ENCODE data around the gene PLIN1.
"Not testable (repeated sequence)": the region's sequence is repeated elsewhere in the genome, so short reads cannot be mapped to it uniquely, and the experiment has no call there.

PLIN1 gene, protein sequence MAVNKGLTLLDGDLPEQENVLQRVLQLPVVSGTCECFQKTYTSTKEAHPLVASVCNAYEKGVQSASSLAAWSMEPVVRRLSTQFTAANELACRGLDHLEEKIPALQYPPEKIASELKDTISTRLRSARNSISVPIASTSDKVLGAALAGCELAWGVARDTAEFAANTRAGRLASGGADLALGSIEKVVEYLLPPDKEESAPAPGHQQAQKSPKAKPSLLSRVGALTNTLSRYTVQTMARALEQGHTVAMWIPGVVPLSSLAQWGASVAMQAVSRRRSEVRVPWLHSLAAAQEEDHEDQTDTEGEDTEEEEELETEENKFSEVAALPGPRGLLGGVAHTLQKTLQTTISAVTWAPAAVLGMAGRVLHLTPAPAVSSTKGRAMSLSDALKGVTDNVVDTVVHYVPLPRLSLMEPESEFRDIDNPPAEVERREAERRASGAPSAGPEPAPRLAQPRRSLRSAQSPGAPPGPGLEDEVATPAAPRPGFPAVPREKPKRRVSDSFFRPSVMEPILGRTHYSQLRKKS

GRCh38 chr15:89679212-89679611 is at the start of gene PLIN1:
Gene PLIN1 (minus strand): TSS chr15:89679367. CDS start chr15:89677489, 1,878 bp downstream.
- no peak for DNase-seq (ENCODE audit: low read depth in 2 of 2)

GRCh38 chr15:89728254-89728653 is 49.1 kb upstream of the PLIN1 start:
- DNase-seq (ENCODE audit: low read depth in 2 of 2) = no peak

- no peak for DNase-seq (ENCODE audit: low read depth in 2 of 2)
Measured at GRCh38 chr15:89725064-89725463, 45.9 kb upstream of the PLIN1 start.

GRCh38 chr15:89724621-89725020 is 45.5 kb upstream of the PLIN1 start:
- no peak for DNase-seq (ENCODE audit: low read depth in 2 of 2)

DNA sequence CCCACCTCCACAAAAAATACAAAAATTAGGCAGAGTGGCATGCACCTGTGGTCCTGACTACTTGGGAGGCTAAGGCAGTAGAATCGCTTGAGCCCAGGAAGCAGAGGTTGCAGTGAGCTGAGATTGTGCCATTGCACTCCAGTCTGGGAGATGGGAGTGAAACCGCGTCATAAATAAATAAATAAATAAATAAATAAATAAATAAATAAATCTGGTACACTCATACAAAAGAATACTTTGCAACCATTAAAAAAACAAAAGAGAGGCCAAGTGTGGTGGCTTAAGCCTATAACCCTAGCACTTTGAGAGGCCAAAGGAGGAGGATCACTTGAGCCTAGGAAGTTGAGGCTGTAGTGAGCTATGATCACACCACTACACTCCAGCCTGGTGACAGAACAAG is 43.9 kb upstream of the PLIN1 start:
- no peak for DNase-seq (ENCODE audit: low read depth in 2 of 2)

- DNase-seq (ENCODE audit: low read depth in 2 of 2) = no peak
Measured at GRCh38 chr15:89714775-89715174, 35.6 kb upstream of the PLIN1 start.

- no peak for DNase-seq (ENCODE audit: low read depth in 2 of 2)
Measured at GRCh38 chr15:89707577-89707976, 28.4 kb upstream of the PLIN1 start.

GRCh38 chr15:89704411-89704810 is 25.2 kb upstream of the PLIN1 start:
- DNase-seq (ENCODE audit: low read depth in 2 of 2) = no peak

GRCh38 chr15:89695198-89695597 is 16.0 kb upstream of the PLIN1 start:
- DNase-seq (ENCODE audit: low read depth in 2 of 2) = no peak

DNA sequence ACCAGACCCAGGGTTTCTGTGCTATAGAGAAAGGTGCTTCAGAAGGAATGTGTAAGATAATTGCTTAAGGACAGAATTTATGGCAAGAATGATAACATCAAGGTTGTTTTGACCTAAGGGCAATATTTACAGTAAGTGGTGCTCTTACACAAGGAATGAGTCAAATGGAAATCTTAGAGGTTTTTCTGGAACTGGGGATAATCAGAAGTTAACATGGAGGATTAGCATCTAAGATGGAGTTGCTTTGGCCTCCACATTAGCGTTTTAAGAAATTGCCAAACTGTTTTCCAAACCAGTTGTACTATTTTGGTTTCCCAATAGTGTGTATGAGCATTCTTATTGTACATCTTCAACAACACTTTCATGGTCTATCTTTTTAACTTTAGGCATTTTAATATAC is 14.5 kb upstream of the PLIN1 start:
- DNase-seq (ENCODE audit: low read depth in 2 of 2) = no peak

GRCh38 chr15:89693091-89693490 is 13.9 kb upstream of the PLIN1 start:
- DNase-seq (ENCODE audit: low read depth in 2 of 2) = no peak

- DNase-seq (ENCODE audit: low read depth in 2 of 2) = peak; percentile 49 to 70
Measured at GRCh38 chr15:89690276-89691218, 11.4 kb upstream of the PLIN1 start, which contains the start of the genes PEX11A and WDR93. Gene PEX11A (minus strand): TSS chr15:89690754. CDS start chr15:89690632, 122 bp downstream. Gene WDR93 (plus strand): TSS chr15:89690811. CDS start chr15:89701747, 10,936 bp downstream.

- DNase-seq (ENCODE audit: low read depth in 2 of 2) = not testable (repeated sequence)
Measured at GRCh38 chr15:89689930-89690275, 10.7 kb upstream of the PLIN1 start.

DNA sequence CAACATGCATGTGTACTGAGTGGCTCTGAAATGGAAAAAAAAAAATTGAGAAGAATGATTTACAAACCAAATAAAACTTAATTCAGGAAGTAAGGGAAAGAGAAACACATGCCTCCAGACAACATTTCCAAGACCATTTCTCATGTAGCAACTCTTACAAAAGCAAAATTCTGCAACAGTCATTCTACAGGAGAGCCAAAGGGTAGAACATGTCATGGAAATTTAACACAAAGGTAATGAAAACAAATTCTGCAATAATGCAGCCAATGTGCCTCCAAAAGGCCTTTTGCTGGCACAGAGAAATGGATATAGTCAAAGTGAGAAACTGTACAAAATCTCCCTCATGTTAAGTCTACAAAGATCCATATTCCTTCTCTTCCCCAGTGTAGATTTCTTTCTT is 7.4 kb upstream of the PLIN1 start:
- no peak for DNase-seq (ENCODE audit: low read depth in 2 of 2)

DNA sequence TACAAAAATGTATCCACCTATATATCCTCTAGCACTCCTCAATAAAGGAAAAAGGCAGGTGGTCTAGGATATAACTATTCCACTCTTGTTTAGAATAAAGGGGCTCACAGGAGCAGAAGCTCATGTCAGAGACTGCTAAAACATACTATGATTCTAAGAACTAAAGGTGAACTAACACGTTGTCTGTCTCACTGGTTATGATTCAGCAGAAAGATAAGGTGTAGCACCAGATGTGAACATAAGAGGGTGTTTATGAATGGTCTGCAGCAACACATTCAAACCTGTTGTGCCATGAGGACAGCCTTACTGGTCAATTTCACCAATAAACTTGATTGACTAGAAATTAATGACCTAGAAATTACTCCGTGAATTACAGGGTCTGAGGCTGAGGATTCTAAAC is 6.8 kb upstream of the PLIN1 start:
- no peak for DNase-seq (ENCODE audit: low read depth in 2 of 2)

DNA sequence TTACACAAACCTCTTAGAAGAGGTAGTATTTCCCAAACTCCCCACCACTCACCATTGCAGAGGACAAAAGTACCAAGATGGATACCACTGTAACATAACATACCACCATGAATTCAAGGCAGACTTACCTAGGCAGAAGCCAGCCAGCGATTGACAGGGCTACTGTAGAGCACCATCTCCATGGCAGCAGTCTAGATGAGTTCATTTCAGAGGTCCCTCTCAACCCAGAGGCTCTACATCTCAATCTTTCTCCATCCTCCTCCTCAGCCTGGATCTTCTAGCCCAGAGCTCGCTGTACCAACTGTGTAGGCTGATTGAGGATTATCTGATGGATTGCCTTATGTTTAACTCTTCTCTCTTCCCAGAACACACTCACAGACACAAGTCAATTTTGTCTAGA is 2.0 kb upstream of the PLIN1 start:
- DNase-seq (ENCODE audit: low read depth in 2 of 2) = no peak

DNA sequence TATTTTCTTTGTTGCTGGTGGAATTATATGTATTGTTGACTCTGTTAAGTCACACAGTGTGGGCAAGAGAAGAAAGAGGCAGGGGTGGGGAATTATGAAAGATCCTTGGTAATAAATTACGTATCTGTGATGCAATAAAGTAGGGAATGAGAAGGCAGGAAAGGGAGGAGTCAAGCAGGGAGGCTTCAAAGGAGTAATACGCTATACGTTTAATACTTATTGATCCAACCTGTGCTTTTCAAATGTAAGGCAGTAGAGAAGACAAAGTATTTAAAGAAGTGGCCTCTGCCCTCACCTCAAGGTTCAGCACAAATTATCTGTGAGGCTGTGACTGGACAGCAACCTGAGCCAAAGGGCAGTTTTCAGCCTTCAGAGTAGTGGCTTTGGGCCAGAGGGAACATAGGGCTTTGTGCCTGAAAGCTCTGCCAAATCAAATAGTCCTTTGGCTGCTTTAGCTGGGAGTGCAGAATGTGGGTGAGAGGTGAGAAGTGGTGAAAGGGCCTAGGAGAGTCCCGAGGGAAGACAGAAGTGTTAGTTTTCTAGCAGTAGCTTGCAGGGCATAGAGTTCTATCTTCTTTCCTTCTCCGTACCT is 1.2 kb upstream of the PLIN1 start:
- no peak for DNase-seq (ENCODE audit: low read depth in 2 of 2)

GRCh38 chr15:89677381-89677780 is 1.8 kb downstream of the PLIN1 start:
- no peak for DNase-seq (ENCODE audit: low read depth in 2 of 2)

DNA sequence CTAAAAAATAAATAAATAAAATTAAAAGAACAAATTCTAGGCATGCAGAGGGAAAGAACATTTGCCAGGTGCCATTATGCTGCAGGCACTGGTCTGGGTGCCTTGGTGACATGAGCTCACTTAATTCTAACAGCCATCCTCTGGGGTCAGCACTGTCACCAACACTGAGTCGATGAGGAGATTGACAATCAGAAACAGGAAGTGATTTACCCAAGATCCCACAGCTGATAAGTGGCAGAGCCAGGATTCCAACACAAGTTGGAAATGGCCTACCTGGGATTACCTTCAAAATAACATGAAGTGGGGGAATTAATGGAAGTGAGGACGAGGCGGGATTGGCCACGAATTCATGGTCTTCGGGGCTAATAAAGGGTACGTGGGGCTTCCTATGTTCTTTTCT is 3.6 kb downstream of the PLIN1 start:
- no peak for DNase-seq (ENCODE audit: low read depth in 2 of 2)

DNA sequence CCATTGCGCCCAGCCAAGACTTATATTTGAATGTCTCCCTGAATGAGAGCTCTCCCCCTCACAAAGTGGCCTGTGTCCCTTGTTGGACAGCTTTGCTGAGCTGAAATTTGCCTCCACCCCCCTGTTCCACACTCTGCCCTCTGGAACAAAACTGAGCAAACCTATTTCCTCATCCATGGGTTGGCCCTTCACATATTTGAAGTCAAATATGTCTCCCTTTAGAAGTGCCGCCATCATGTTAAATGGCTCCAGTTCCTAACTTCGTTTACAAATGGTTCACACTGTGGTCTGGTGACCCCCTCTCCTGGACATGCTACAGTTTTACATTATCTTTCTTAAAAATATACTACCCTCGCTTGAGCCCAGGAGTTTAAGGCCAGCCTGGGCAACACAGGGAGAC is 4.6 kb downstream of the PLIN1 start:
- no peak for DNase-seq (ENCODE audit: low read depth in 2 of 2)

DNA sequence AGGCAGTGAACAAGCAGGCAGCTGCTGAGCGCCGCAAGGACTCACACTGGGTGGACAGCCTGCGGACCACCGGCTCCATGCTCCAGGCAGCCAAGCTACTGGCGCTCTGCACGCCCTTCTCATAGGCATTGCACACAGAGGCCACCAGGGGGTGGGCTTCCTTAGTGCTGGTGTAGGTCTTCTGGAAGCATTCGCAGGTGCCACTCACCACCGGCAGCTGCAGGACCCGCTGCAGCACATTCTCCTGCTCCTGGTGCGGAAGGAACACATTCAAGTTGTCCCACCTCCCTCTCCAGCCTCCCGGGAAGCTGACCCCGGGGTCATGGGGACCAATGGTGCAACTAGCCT is 6.0 kb downstream of the PLIN1 start:
- peak in 1 of 2 donors; percentile 13 for DNase-seq (ENCODE audit: low read depth in 2 of 2)
